Stimulated activated CD4-positive, alpha-beta T cell treated with anti-CD3 and anti-CD28 coated beads, Interleukin-2, amount 100 ng/mL, for 48 hours (primary cell): ENCODE measurements around the gene ZNHIT6.

Source experiments
- DNase-seq, 2 donors: peaks; one replicate each; pipeline ENCODE4 v3.0.0-alpha.2; 2020

Gene ZNHIT6

GRCh38 chr1:85616364-85616705 is 91.9 kb downstream of the ZNHIT6 start:
- DNase-seq = no peak

- no peak for DNase-seq
These were observed 92.5 kb downstream of the ZNHIT6 start for GRCh38 chr1:85615586-85616363.

GRCh38 chr1:85612704-85613361 is 95.4 kb downstream of the ZNHIT6 start:
- DNase-seq = no peak

GRCh38 chr1:85611856-85612255 is 96.4 kb downstream of the ZNHIT6 start:
- DNase-seq = no peak

GRCh38 chr1:85611425-85611824 is 96.8 kb downstream of the ZNHIT6 start:
- no peak for DNase-seq

- DNase-seq = no peak
These were observed 98.3 kb downstream of the ZNHIT6 start for GRCh38 chr1:85609976-85610375.

- DNase-seq = no peak
These were observed 99.4 kb downstream of the ZNHIT6 start for GRCh38 chr1:85608851-85609250.

GRCh38 chr1:85607921-85608265 is 100.3 kb downstream of the ZNHIT6 start:
- no peak for DNase-seq

- no peak for DNase-seq
These were observed 100.9 kb downstream of the ZNHIT6 start for GRCh38 chr1:85607126-85607920.

- DNase-seq = no peak
These were observed 101.8 kb downstream of the ZNHIT6 start for GRCh38 chr1:85606414-85606800.

GRCh38 chr1:85605484-85606413 is 102.5 kb downstream of the ZNHIT6 start:
- DNase-seq = no peak

GRCh38 chr1:85604298-85604997 is 103.8 kb downstream of the ZNHIT6 start:
- DNase-seq = no peak

GRCh38 chr1:85603086-85603880 is 105.0 kb downstream of the ZNHIT6 start:
- DNase-seq = no peak

- no peak for DNase-seq
These were observed 105.7 kb downstream of the ZNHIT6 start for GRCh38 chr1:85602571-85602970.

- DNase-seq = no peak
These were observed 106.3 kb downstream of the ZNHIT6 start for GRCh38 chr1:85601901-85602300.

- no peak for DNase-seq
These were observed 108.6 kb downstream of the ZNHIT6 start for GRCh38 chr1:85599681-85600080.
